A549 (cell line): Measurements from ENCODE around the gene KCNA2. TPM values are rescaled to one million over a fixed set of nuclear protein-coding genes. Genes with fewer than 3 reads are reported as not detected.

Experiments
- ATAC-seq, 2 experiments: fragments of 200-7000 bp in 1 of 2; fragments of >200 bp in 1 of 2; cut with Nextera tagmentation in 1 of 2; cut with Tn5 transposase in 1 of 2; 3 replicates each; pipeline versions ENCODE4 v1.8.0 to v1.9.1; 2018 to 2020; ENCODE audit warnings: mild to moderate bottlenecking in 1 of 2, moderate library complexity in 1 of 2
- CTCF ChIA-PET: fragments of 300-600 bp; sonication (Branson Sonifier 250); formaldehyde crosslinking; extraction: SDS; loops from one replicate; lab custom pipeline; 2021; ENCODE audit warnings: antibody characterized with exemption, inconsistent platforms; lab: Yijun Ruan, JAX
- POLR2A ChIA-PET: fragments of 350-600 bp; formaldehyde crosslinking; extraction: SDS; loops from one replicate; lab custom pipeline; 2021; ENCODE audit warnings: antibody characterized with exemption, inconsistent platforms; lab: Yijun Ruan, JAX
- DNase-seq, 2 experiments: peaks; one replicate each; pipeline versions ENCODE4 v3.0.0 to v3.0.0-alpha.2; 2011 to 2016; ENCODE audit warnings: low read depth in 1 of 2, low spot score in 1 of 2
- FAIRE-seq: peaks from 2 replicates; lab custom pipeline; 2011; peaks lifted over from hg19 to GRCh38; lab: Jason Lieb, UNC
- H3K27ac ChIP-seq, 2 experiments: fragments of >200 bp; sonication (Bioruptor Twin); formaldehyde crosslinking; 3 replicates each; pipeline ENCODE4 v1.5.1; 2016 to 2017
- H3K4me1 ChIP-seq: fragments of >200 bp; sonication (Bioruptor Twin); formaldehyde crosslinking; 3 replicates; pipeline ENCODE4 v1.6.1; 2016
- H3K4me2 ChIP-seq: fragments of >200 bp; sonication (Bioruptor Twin); formaldehyde crosslinking; 3 replicates; pipeline ENCODE4 v1.6.1; 2016
- H3K4me3 ChIP-seq: fragments of >200 bp; sonication (Bioruptor Twin); formaldehyde crosslinking; 3 replicates; pipeline ENCODE4 v1.5.1; 2016
- H3K9me3 ChIP-seq: fragments of >200 bp; sonication (Bioruptor Twin); formaldehyde crosslinking; 3 replicates; pipeline ENCODE4 v1.6.1; 2016
- BHLHE40 ChIP-seq: IDR thresholded peaks from 2 replicates; pipeline ENCODE4 v1.6.1; 2012; ENCODE audit warnings: low read depth, low read length, inconsistent platforms
- CBX2 ChIP-seq: fragments of 200-600 bp; sonication (generic); IDR thresholded peaks from 2 replicates; pipeline ENCODE4 v1.6.1; 2016; ENCODE audit warnings: low read depth, mild to moderate bottlenecking, borderline replicate concordance
- CHD4 ChIP-seq: fragments of 200-600 bp; sonication (generic); IDR thresholded peaks from 2 replicates; pipeline ENCODE4 v1.6.1; 2016; ENCODE audit warnings: antibody characterized with exemption, mild to moderate bottlenecking, borderline replicate concordance
- EHF ChIP-seq: fragments of 250-450 bp; sonication (Bioruptor Pico); IDR thresholded peaks from 2 replicates; pipeline ENCODE4 v1.5.0; 2020; ENCODE audit warnings: mild to moderate bottlenecking
- ESRRA ChIP-seq: fragments of 150-350 bp; IDR thresholded peaks from 2 replicates; pipeline ENCODE4 v1.6.1; 2014; ENCODE audit warnings: mild to moderate bottlenecking, low read length, borderline replicate concordance
- FOSB ChIP-seq: fragments of 250-450 bp; sonication (Bioruptor Pico); IDR thresholded peaks from 2 replicates; pipeline ENCODE4 v1.5.0; 2020; ENCODE audit warnings: mild to moderate bottlenecking, moderate library complexity
- FOSL2 ChIP-seq, 2 experiments: fragments of 450-650 bp in 1 of 2; fragments of >200 bp in 1 of 2; sonication (Bioruptor Twin) in 1 of 2; formaldehyde crosslinking; IDR thresholded peaks; 2 replicates each; pipeline versions ENCODE4 v1.5.0 to v1.6.1; 2016 to 2020; ENCODE audit warnings: mild to moderate bottlenecking in 1 of 2, moderate library complexity in 1 of 2
- FOXS1 ChIP-seq: fragments of 250-450 bp; sonication (Bioruptor Pico); IDR thresholded peaks from 2 replicates; pipeline ENCODE4 v1.5.0; 2020; ENCODE audit warnings: mild to moderate bottlenecking, moderate library complexity
- HDAC2 ChIP-seq: fragments of 200-600 bp; sonication (generic); IDR thresholded peaks from 2 replicates; pipeline ENCODE4 v1.6.1; 2016
- HOXB13 ChIP-seq: fragments of 250-450 bp; sonication (Bioruptor Pico); IDR thresholded peaks from 2 replicates; pipeline ENCODE4 v1.5.0; 2020; ENCODE audit warnings: low read depth, mild to moderate bottlenecking, moderate library complexity
- KDM5A ChIP-seq: fragments of 200-600 bp; sonication (generic); IDR thresholded peaks from 2 replicates; pipeline ENCODE4 v1.6.1; 2016; ENCODE audit warnings: antibody characterized with exemption, mild to moderate bottlenecking
- MAFK ChIP-seq: fragments of 450-650 bp; IDR thresholded peaks from 2 replicates; pipeline ENCODE4 v1.6.1; 2014; ENCODE audit not compliant: partially characterized antibody
- MAZ ChIP-seq: fragments of 150-350 bp; IDR thresholded peaks from 2 replicates; pipeline ENCODE4 v1.6.1; 2014; ENCODE audit warnings: antibody characterized with exemption, low read depth, low read length, borderline replicate concordance
- MYC ChIP-seq: IDR thresholded peaks from 2 replicates; pipeline ENCODE4 v1.6.1; 2012; ENCODE audit warnings: mild to moderate bottlenecking, inconsistent platforms, low read length, improper control_type of control experiment, borderline replicate concordance
- NR3C1 ChIP-seq: fragments of >200 bp; sonication (Bioruptor Twin); formaldehyde crosslinking; IDR thresholded peaks from 3 replicates; pipeline ENCODE4 v1.6.1; 2017
- POLR2A ChIP-seq: IDR thresholded peaks from 2 replicates; pipeline ENCODE4 v1.6.1; 2012; ENCODE audit warnings: mild to moderate bottlenecking, low read length
- POLR2AphosphoS2 ChIP-seq: conservative IDR thresholded peaks from 2 replicates; pipeline ENCODE4 v1.6.1; 2012; ENCODE audit warnings: low read length, improper control_type of control experiment, inconsistent platforms
- RAD21 ChIP-seq, 2 experiments: fragments of >200 bp in 1 of 2; sonication (Bioruptor Twin) in 1 of 2; formaldehyde crosslinking in 1 of 2; IDR thresholded peaks in 1 of 2; conservative IDR thresholded peaks in 1 of 2; 2 replicates in 1 of 2; 3 replicates in 1 of 2; pipeline ENCODE4 v1.6.1; 2012 to 2018; ENCODE audit warnings: inconsistent platforms in 1 of 2
- RARB ChIP-seq: fragments of 250-450 bp; sonication (Bioruptor Pico); IDR thresholded peaks from 2 replicates; pipeline ENCODE4 v1.8.0; 2021; ENCODE audit warnings: mild to moderate bottlenecking, moderate library complexity
- RCOR1 ChIP-seq: fragments of 150-350 bp; IDR thresholded peaks from 2 replicates; pipeline ENCODE4 v1.6.1; 2014; ENCODE audit warnings: antibody characterized with exemption, low read length, low read depth
- RNF2 ChIP-seq: fragments of 200-600 bp; sonication (generic); IDR thresholded peaks from 2 replicates; pipeline ENCODE4 v1.6.1; 2016; ENCODE audit warnings: low read depth, mild to moderate bottlenecking, antibody characterized with exemption, moderate library complexity, borderline replicate concordance
- TFCP2L1 ChIP-seq: fragments of 250-450 bp; sonication (Bioruptor Pico); IDR thresholded peaks from 2 replicates; pipeline ENCODE4 v1.5.0; 2021; ENCODE audit warnings: mild to moderate bottlenecking
- TP53 ChIP-seq: fragments of 250-450 bp; sonication (Bioruptor Pico); IDR thresholded peaks from 2 replicates; pipeline ENCODE4 v1.5.0; 2021; ENCODE audit warnings: mild to moderate bottlenecking, moderate library complexity
- WGBS: methylation state at CpG from one replicate; pipeline ENCODE4 v1.1.6; 2017; ENCODE audit errors: missing lambda C conversion rate; 5-methylcytosine and 5-hydroxymethylcytosine counted together
- polyA plus RNA-seq, 4 experiments: library from polyadenylated mRNA; depleted of rRNA in 3 of 4; stranded (reverse); fragments of >200 nt; fragmentation: RNase III in 1 of 4; extraction: RNeasy Plus Mini Kit Qiagen cat#74134 plus additional on column Dnase treatment in 1 of 4; gene quantifications; 2 replicates in 3 of 4; 3 replicates in 1 of 4; pipeline ENCODE4 v1.2.3, GENCODE V29; 2011 to 2017
- TF ChIP-seq, protein P1 (sequence below): IDR thresholded peaks from 2 replicates; pipeline ENCODE4 v1.6.1; 2012
- TF ChIP-seq, protein P2 (sequence below): fragments of >200 bp; sonication (Bioruptor Twin); formaldehyde crosslinking; IDR thresholded peaks from 3 replicates; pipeline ENCODE4 v1.5.1; 2016
- TF ChIP-seq, protein P3 (sequence below): fragments of 250-450 bp; sonication (Bioruptor Pico); IDR thresholded peaks from 2 replicates; pipeline ENCODE4 v1.5.0; 2021; ENCODE audit warnings: mild to moderate bottlenecking, moderate library complexity, borderline replicate concordance
- TF ChIP-seq, protein P4 (sequence below): IDR thresholded peaks from 2 replicates; pipeline ENCODE4 v1.6.1; 2012; ENCODE audit warnings: low read depth, borderline replicate concordance
- TF ChIP-seq, protein P5 (sequence below): fragments of >200 bp; sonication (Bioruptor Twin); formaldehyde crosslinking; IDR thresholded peaks from 3 replicates; pipeline ENCODE4 v1.6.1; 2016
- TF ChIP-seq, protein P6 (sequence below): fragments of 200-600 bp; sonication (generic); IDR thresholded peaks from 2 replicates; pipeline ENCODE4 v1.6.1; 2016; ENCODE audit warnings: antibody characterized with exemption, mild to moderate bottlenecking, moderate library complexity

The KCNA2 gene
- polyA plus RNA-seq, 2 of the 4 experiments (the other 2 are of a cell fraction) = 0.04 to 0.05 TPM

DNA sequence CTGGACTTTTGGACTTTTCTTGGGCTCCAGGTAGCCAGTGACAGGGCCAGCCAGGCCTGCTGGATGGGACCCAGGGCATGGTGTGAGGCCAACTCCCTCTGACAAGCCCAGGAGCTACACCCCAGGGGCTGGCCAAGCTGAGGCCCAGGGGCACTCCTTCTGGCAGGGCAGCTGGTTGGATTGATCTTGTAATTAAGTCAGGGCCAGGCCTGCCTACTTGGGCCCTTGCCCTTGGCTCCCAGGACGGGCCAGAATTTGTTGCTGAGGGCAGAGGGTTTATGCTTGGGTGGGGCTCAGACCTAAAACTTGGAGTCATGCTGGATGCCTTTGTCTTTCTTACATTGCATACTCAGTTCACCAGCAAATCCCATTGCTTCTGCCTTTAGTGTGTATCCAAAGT is 20.7 kb downstream of the KCNA2 start:
- Histone ChIP-seq H3K4me3 (no peak overlapping the region), H3K27ac (no peak overlapping the region), H3K9me3 (no peaks in the 10 kb centered on the region), H3K4me1 (no peaks in the 10 kb centered on the region), H3K4me2 (no peak overlapping the region)
- CTCF ChIA-PET = interaction anchor here (1.8 kb wide), 1 partner anchor 34 kb away, joined by 5 read pairs; no protein-coding TSS in a partner anchor
- DNase-seq (no peak), ATAC-seq (no peak), FAIRE-seq (no peak)
- WGBS = no CpG with 5 or more reads among the region's 1 CpG
- no peak for TF ChIP-seq FOXS1 (CRISPR knock-in tag)
- TF ChIP-seq CBX2 = no peak
- TF ChIP-seq KDM5A = no peak
- TF ChIP-seq, protein P1, sequence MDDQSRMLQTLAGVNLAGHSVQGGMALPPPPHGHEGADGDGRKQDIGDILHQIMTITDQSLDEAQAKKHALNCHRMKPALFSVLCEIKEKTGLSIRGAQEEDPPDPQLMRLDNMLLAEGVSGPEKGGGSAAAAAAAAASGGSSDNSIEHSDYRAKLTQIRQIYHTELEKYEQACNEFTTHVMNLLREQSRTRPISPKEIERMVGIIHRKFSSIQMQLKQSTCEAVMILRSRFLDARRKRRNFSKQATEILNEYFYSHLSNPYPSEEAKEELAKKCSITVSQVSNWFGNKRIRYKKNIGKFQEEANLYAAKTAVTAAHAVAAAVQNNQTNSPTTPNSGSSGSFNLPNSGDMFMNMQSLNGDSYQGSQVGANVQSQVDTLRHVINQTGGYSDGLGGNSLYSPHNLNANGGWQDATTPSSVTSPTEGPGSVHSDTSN = no peak
- no peak for TF ChIP-seq EHF (CRISPR knock-in tag)
- TF ChIP-seq, protein P2, sequence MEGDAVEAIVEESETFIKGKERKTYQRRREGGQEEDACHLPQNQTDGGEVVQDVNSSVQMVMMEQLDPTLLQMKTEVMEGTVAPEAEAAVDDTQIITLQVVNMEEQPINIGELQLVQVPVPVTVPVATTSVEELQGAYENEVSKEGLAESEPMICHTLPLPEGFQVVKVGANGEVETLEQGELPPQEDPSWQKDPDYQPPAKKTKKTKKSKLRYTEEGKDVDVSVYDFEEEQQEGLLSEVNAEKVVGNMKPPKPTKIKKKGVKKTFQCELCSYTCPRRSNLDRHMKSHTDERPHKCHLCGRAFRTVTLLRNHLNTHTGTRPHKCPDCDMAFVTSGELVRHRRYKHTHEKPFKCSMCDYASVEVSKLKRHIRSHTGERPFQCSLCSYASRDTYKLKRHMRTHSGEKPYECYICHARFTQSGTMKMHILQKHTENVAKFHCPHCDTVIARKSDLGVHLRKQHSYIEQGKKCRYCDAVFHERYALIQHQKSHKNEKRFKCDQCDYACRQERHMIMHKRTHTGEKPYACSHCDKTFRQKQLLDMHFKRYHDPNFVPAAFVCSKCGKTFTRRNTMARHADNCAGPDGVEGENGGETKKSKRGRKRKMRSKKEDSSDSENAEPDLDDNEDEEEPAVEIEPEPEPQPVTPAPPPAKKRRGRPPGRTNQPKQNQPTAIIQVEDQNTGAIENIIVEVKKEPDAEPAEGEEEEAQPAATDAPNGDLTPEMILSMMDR = no peak
- no peak for TF ChIP-seq POLR2A
- TF ChIP-seq HDAC2 = no peak
- no peak for TF ChIP-seq RAD21 (conservative IDR thresholded peaks at IDR 0.05 in 1 of 2, IDR thresholded peaks at IDR 0.05 in 1 of 2)
- no peak for TF ChIP-seq POLR2AphosphoS2
- TF ChIP-seq MYC = no peak
- TF ChIP-seq RARB (CRISPR knock-in tag) = no peak
- no peak for TF ChIP-seq MAZ
- no peak for TF ChIP-seq CHD4
- no peak for TF ChIP-seq NR3C1
- TF ChIP-seq, protein P3, sequence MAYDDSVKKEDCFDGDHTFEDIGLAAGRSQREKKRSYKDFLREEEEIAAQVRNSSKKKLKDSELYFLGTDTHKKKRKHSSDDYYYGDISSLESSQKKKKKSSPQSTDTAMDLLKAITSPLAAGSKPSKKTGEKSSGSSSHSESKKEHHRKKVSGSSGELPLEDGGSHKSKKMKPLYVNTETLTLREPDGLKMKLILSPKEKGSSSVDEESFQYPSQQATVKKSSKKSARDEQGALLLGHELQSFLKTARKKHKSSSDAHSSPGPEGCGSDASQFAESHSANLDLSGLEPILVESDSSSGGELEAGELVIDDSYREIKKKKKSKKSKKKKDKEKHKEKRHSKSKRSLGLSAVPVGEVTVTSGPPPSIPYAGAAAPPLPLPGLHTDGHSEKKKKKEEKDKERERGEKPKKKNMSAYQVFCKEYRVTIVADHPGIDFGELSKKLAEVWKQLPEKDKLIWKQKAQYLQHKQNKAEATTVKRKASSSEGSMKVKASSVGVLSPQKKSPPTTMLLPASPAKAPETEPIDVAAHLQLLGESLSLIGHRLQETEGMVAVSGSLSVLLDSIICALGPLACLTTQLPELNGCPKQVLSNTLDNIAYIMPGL (CRISPR knock-in tag) = no peak
- TF ChIP-seq FOSL2 (IDR thresholded peaks at IDR 0.05) = no peak
- no peak for TF ChIP-seq FOSL2 (CRISPR knock-in tag; IDR thresholded peaks at IDR 0.05)
- TF ChIP-seq ESRRA = no peak
- TF ChIP-seq TFCP2L1 (CRISPR knock-in tag) = no peak
- TF ChIP-seq RCOR1 = no peak
- POLR2A ChIA-PET = no interaction called here

DNA sequence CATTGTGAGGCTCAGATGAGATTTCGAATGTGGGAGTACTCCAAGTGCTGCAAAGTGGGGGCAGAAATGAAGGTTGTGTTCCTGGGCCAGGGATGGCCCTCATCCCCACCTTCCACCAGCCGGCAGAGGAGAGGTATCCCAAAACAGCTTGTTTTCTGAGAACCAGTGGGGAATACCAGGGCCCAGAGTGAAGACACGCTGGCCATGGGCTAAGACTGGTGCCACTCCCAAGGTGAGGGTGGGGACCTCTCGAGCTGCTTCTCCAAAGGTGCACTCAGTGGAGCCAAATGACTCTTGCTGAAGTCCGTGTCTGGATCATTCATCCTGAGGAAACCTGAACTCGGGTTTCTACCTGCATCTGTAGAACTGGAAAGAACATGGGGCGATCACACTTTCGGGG is 22.1 kb downstream of the KCNA2 start:
- Histone ChIP-seq H3K4me3 (no peak overlapping the region), H3K9me3 (no peaks in the 10 kb centered on the region), H3K4me1 (no peaks in the 10 kb centered on the region), H3K27ac (no peak overlapping the region), H3K4me2 (no peak overlapping the region)
- ChIA-PET POLR2A (no interaction called here), CTCF (interaction anchor here (1.0 to 1.8 kb wide), 2 partner anchors 30 to 35 kb away, joined by 3 to 5 read pairs; no protein-coding TSS in a partner anchor)
- ATAC-seq = no peak
- 39% methylated on average over 7 of the region's 8 CpGs for WGBS
- FAIRE-seq = no peak
- DNase-seq = no peak
- TF ChIP-seq, protein P4, sequence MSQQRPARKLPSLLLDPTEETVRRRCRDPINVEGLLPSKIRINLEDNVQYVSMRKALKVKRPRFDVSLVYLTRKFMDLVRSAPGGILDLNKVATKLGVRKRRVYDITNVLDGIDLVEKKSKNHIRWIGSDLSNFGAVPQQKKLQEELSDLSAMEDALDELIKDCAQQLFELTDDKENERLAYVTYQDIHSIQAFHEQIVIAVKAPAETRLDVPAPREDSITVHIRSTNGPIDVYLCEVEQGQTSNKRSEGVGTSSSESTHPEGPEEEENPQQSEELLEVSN = no peak
- TF ChIP-seq TP53 (CRISPR knock-in tag) = no peak
- no peak for TF ChIP-seq MAFK
- no peak for TF ChIP-seq FOSB (CRISPR knock-in tag)
- TF ChIP-seq, protein P5, sequence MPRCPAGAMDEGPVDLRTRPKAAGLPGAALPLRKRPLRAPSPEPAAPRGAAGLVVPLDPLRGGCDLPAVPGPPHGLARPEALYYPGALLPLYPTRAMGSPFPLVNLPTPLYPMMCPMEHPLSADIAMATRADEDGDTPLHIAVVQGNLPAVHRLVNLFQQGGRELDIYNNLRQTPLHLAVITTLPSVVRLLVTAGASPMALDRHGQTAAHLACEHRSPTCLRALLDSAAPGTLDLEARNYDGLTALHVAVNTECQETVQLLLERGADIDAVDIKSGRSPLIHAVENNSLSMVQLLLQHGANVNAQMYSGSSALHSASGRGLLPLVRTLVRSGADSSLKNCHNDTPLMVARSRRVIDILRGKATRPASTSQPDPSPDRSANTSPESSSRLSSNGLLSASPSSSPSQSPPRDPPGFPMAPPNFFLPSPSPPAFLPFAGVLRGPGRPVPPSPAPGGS = no peak
- TF ChIP-seq HOXB13 (CRISPR knock-in tag) = no peak
- TF ChIP-seq, protein P6, sequence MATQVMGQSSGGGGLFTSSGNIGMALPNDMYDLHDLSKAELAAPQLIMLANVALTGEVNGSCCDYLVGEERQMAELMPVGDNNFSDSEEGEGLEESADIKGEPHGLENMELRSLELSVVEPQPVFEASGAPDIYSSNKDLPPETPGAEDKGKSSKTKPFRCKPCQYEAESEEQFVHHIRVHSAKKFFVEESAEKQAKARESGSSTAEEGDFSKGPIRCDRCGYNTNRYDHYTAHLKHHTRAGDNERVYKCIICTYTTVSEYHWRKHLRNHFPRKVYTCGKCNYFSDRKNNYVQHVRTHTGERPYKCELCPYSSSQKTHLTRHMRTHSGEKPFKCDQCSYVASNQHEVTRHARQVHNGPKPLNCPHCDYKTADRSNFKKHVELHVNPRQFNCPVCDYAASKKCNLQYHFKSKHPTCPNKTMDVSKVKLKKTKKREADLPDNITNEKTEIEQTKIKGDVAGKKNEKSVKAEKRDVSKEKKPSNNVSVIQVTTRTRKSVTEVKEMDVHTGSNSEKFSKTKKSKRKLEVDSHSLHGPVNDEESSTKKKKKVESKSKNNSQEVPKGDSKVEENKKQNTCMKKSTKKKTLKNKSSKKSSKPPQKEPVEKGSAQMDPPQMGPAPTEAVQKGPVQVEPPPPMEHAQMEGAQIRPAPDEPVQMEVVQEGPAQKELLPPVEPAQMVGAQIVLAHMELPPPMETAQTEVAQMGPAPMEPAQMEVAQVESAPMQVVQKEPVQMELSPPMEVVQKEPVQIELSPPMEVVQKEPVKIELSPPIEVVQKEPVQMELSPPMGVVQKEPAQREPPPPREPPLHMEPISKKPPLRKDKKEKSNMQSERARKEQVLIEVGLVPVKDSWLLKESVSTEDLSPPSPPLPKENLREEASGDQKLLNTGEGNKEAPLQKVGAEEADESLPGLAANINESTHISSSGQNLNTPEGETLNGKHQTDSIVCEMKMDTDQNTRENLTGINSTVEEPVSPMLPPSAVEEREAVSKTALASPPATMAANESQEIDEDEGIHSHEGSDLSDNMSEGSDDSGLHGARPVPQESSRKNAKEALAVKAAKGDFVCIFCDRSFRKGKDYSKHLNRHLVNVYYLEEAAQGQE = no peak
- no peak for TF ChIP-seq RNF2
- no peak for TF ChIP-seq BHLHE40
- no peak for TF ChIP-seq RARB (CRISPR knock-in tag)
